Chondrocyte (in vitro differentiated cells): ENCODE measurements around the gene DYNLT4. TPM values are rescaled to one million over a fixed set of nuclear protein-coding genes. Genes with fewer than 3 reads are reported as not detected.

ENCODE experiments used
- DNase-seq: peaks from one replicate; pipeline ENCODE4 v3.0.0; 2021; ENCODE audit warnings: mixed read lengths, low spot score
- H3K27ac Mint-ChIP-seq: one replicate; pipeline ENCODE4 v1.8.0; 2021; ENCODE audit warnings: mild to moderate bottlenecking, moderate library complexity, mixed read lengths; ENCODE audit not compliant: unreplicated experiment
- H3K27me3 Mint-ChIP-seq: 2 replicates; pipeline ENCODE4 v1.8.0; 2021; ENCODE audit warnings: low read depth, mixed read lengths
- H3K36me3 Mint-ChIP-seq: 2 replicates; pipeline ENCODE4 v1.8.0; 2021; ENCODE audit warnings: low read depth, mixed read lengths
- H3K4me1 Mint-ChIP-seq: 2 replicates; pipeline ENCODE4 v1.8.0; 2021; ENCODE audit warnings: low read depth, mild to moderate bottlenecking, mixed read lengths
- H3K4me3 Mint-ChIP-seq: one replicate; pipeline ENCODE4 v1.8.0; 2021; ENCODE audit warnings: mild to moderate bottlenecking, moderate library complexity, mixed read lengths; ENCODE audit not compliant: unreplicated experiment
- H3K9me3 Mint-ChIP-seq: 2 replicates; pipeline ENCODE4 v1.8.0; 2021; ENCODE audit warnings: low read depth, mixed read lengths
- total RNA-seq: library from RNA; stranded (reverse); gene quantifications from 3 replicates; pipeline ENCODE4 v1.2.1, GENCODE V29; 2021
- TF ChIP-seq, protein P1 (sequence below): fragments of 200-600 bp; sonication (generic); IDR thresholded peaks from 2 replicates; pipeline ENCODE4 v1.5.0; 2021; ENCODE audit warnings: antibody characterized with exemption, mild to moderate bottlenecking, moderate library complexity

The DYNLT4 gene
- total RNA-seq, 1 donor from 2014 or later: not detected

DNA sequence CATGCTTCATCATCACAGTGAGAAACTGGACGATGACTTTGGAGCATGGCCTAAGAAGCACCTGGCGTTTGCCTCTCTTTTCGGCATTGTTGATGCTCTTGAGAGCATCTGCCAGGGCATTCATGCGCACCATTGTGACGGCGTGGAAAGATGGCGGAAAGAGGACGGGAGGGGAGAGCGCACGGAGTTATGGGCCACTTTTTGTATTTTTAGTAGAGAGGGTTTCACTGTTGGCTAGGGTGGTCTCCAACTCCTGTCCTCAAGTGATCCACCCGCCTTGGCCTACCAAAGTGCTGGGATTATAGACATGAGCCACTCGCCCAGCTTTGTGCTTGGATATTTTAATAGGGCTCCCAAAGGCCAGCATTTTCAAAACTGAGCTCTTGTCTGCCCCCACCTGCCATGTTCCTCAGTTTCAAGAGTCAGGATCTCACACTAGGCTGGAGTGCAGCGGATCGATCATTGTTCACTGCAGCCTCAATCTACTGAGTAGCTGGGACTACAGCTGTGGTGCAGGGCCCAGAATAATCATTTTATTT is 26.5 kb downstream of the DYNLT4 start:
- peaks cover 24% of the 10 kb centered on the region for H3K36me3 Mint-ChIP-seq
- no peaks in the 10 kb centered on the region for H3K27me3 Mint-ChIP-seq
- no peaks in the 10 kb centered on the region for H3K9me3 Mint-ChIP-seq
- H3K27ac Mint-ChIP-seq: no peak overlapping the region
- H3K4me1 Mint-ChIP-seq: peaks cover 42% of the 10 kb centered on the region
- DNase-seq: peak; percentile 28
- TF ChIP-seq, protein P1, sequence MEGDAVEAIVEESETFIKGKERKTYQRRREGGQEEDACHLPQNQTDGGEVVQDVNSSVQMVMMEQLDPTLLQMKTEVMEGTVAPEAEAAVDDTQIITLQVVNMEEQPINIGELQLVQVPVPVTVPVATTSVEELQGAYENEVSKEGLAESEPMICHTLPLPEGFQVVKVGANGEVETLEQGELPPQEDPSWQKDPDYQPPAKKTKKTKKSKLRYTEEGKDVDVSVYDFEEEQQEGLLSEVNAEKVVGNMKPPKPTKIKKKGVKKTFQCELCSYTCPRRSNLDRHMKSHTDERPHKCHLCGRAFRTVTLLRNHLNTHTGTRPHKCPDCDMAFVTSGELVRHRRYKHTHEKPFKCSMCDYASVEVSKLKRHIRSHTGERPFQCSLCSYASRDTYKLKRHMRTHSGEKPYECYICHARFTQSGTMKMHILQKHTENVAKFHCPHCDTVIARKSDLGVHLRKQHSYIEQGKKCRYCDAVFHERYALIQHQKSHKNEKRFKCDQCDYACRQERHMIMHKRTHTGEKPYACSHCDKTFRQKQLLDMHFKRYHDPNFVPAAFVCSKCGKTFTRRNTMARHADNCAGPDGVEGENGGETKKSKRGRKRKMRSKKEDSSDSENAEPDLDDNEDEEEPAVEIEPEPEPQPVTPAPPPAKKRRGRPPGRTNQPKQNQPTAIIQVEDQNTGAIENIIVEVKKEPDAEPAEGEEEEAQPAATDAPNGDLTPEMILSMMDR: no peak
- H3K4me3 Mint-ChIP-seq: no peak overlapping the region

DNA sequence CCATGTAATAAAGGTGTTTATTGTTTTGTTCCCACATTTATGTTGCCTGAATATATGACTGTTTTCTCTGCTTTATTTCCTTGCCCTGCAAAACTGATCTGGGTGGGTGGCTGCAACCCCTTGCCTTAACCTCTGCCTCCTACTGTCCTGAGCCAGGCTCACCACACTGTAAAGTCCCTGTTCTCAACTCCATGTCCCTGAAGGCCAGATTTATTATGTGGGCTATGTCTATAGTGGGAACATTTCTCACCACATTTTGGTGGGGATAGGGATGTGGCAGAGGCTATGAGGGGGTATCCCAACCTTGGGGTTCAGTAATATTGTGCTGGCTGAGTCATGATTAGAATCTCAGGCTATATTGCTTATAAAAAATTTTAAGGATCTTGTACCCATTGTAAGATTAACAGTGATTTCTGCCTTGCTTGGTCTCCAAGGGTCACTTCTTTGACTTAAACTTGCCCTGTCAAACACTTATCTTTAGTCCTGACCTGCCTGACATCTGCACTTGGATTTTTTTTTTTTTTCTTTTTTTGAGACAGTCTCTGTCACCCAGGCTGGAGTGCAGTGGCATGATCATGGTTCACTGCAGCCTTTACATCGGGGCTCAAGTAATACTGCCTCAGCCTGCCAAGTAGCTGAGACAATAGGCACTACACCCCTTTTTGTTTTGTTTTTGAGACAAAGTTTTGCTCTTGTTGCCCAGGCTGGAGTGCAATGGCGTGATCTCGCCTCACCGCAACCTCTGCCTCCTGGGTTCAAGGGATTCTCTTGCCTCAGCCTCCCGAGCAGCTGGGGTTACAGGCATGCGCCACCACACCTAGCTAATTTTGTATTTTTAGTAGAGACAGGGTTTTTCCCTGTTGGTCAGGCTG is 28.2 kb downstream of the DYNLT4 start:
- H3K27me3 Mint-ChIP-seq: no peaks in the 10 kb centered on the region
- H3K36me3 Mint-ChIP-seq: peaks cover 26% of the 10 kb centered on the region
- no peak for DNase-seq
- TF ChIP-seq, protein P1: no peak
- H3K4me1 Mint-ChIP-seq: peaks cover 42% of the 10 kb centered on the region
- H3K9me3 Mint-ChIP-seq: no peaks in the 10 kb centered on the region
- peak overlapping the region; percentile 49 for H3K27ac Mint-ChIP-seq
- H3K4me3 Mint-ChIP-seq: peak overlapping the region; percentile 27

DNA sequence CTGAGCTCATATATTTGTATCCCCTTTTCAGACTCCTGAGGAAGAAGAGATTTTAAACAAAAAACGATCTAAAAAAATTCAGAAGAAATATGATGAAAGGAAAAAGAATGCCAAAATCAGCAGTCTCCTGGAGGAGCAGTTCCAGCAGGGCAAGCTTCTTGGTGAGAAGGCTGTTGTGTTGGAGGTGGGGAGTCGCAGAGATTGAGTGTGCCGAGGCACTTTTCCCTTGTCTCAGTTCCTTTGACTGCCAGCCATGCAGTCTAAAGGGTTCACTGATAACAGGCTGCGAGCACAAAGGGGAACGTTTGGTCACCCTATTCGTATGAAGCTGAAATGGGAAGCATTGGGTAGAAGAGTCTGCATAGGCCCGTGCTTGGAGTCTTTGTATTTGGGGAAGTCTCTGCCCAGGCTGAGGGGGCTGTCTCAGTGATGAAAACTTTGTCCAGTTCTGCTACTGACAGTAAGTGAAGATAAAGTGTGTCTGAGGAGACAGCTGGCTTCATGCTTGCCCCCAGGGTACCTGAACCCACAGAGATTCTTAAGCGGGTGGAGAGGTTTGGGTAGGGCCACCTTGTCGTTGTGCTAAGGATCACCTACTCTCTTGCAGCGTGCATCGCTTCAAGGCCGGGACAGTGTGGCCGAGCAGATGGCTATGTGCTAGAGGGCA is 29.0 kb downstream of the DYNLT4 start:
- Mint-ChIP-seq H3K4me1 (peaks cover 35% of the 10 kb centered on the region), H3K27ac (no peak overlapping the region), H3K4me3 (peak overlapping the region; percentile 91), H3K36me3 (peaks cover 26% of the 10 kb centered on the region), H3K9me3 (no peaks in the 10 kb centered on the region), H3K27me3 (no peaks in the 10 kb centered on the region)
- TF ChIP-seq, protein P1: no peak
- DNase-seq: no peak

DNA sequence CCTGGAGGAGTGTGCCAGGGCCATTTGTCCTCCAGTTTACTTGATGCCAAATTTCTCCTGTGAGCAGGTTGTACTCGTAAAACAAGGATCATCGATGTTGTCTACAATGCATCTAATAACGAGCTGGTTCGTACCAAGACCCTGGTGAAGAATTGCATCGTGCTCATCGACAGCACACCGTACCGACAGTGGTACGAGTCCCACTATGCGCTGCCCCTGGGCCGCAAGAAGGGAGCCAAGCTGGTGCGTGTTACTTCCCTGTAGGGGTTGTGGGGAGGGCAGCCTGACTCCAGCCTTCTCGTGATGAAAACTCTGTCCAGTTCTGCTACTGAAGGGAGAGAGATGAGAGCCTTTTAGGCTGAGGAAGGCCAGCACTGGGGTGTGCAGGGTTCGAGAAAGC is 29.6 kb downstream of the DYNLT4 start:
- H3K27me3 Mint-ChIP-seq: no peaks in the 10 kb centered on the region
- DNase-seq: no peak
- TF ChIP-seq, protein P1: no peak
- peaks cover 26% of the 10 kb centered on the region for H3K36me3 Mint-ChIP-seq
- H3K9me3 Mint-ChIP-seq: no peaks in the 10 kb centered on the region
- peak overlapping the region; percentile 50 for H3K27ac Mint-ChIP-seq
- H3K4me3 Mint-ChIP-seq: peak overlapping the region; percentile 91
- H3K4me1 Mint-ChIP-seq: peaks cover 35% of the 10 kb centered on the region

DNA sequence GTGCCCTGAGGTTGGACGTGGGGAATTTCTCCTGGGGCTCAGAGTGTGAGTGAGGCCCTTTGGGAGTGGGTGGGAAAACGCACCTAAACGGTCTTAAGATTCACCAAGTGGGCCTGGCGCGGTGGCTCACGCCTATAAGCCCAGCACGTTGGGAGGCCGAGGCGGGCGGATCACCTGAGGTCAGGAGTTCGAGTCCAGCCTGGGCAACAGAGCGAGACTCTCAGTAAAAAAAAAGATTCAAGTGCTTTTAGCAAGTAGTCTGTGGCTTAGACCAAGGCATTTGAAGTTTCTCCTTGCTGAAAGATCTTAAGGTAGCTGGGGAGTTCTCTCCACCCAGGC is 30.5 kb downstream of the DYNLT4 start:
- peak overlapping the region; percentile 87 for H3K27ac Mint-ChIP-seq
- TF ChIP-seq, protein P1: no peak
- no peaks in the 10 kb centered on the region for H3K27me3 Mint-ChIP-seq
- no peak for DNase-seq
- peaks cover 26% of the 10 kb centered on the region for H3K36me3 Mint-ChIP-seq
- peaks cover 35% of the 10 kb centered on the region for H3K4me1 Mint-ChIP-seq
- peak overlapping the region; percentile 91 for H3K4me3 Mint-ChIP-seq
- H3K9me3 Mint-ChIP-seq: no peaks in the 10 kb centered on the region
